Gastroesophageal sphincter (tissue), 4 donors: ENCODE data around the gene ANTXR2. TPM values are rescaled to one million over a fixed set of nuclear protein-coding genes. Genes with fewer than 3 reads are reported as not detected.

Source experiments
- ATAC-seq: fragments of 150-250 bp; one replicate; pipeline ENCODE4 v1.9.1; 2016; ENCODE audit warnings: mild to moderate bottlenecking, moderate library complexity
- H3K27ac ChIP-seq, 4 donors: fragments of 200-600 bp; sonication (generic) in 3 of 4; 1 replicate in 3 of 4; 2 replicates in 1 of 4; pipeline ENCODE4 v1.5.1; 2016 to 2019
- H3K27me3 ChIP-seq: fragments of 200-600 bp; sonication (generic); one replicate; pipeline ENCODE4 v1.5.1; 2019
- H3K36me3 ChIP-seq, 2 donors: fragments of 200-600 bp; sonication (generic); one replicate each; pipeline ENCODE4 v1.5.1; 2019; ENCODE audit warnings: control low read depth in 1 of 2
- H3K4me1 ChIP-seq, 3 donors: fragments of 200-600 bp; sonication (generic); 1 replicate in 2 of 3; 2 replicates in 1 of 3; pipeline ENCODE4 v1.5.1; 2016 to 2019; ENCODE audit warnings: control low read depth in 2 of 3
- H3K4me3 ChIP-seq, 2 donors: fragments of 200-600 bp; sonication (generic); one replicate each; pipeline ENCODE4 v1.5.1; 2019; ENCODE audit warnings: mild to moderate bottlenecking in 1 of 2, moderate library complexity in 1 of 2
- H3K9me3 ChIP-seq, 3 donors: fragments of 200-600 bp; sonication (generic); one replicate each; pipeline ENCODE4 v1.5.1; 2017 to 2019; ENCODE audit warnings: control low read depth in 2 of 3
- EP300 ChIP-seq: sonication (generic); formaldehyde crosslinking; IDR thresholded peaks from one replicate; pipeline ENCODE4 v1.6.1; 2017; ENCODE audit warnings: antibody characterized with exemption, mild to moderate bottlenecking
- POLR2A ChIP-seq, 2 donors: fragments of 450-650 bp; IDR thresholded peaks; one replicate each; pipeline ENCODE4 v1.6.1; 2017; ENCODE audit warnings: antibody characterized with exemption in 2 of 2, mild to moderate bottlenecking in 2 of 2, moderate library complexity in 1 of 2
- POLR2AphosphoS5 ChIP-seq: sonication (generic); formaldehyde crosslinking; IDR thresholded peaks from one replicate; pipeline ENCODE4 v1.6.1; 2017; ENCODE audit warnings: antibody characterized with exemption
- WGBS, 2 donors: methylation state at CpG; one replicate each; pipeline ENCODE4 v1.1.5; 2018; ENCODE audit warnings: low coverage in 1 of 2; 5-methylcytosine and 5-hydroxymethylcytosine counted together
- total RNA-seq, 4 donors: library from RNA; depleted of rRNA; stranded (reverse); fragments of >200 nt; gene quantifications; one replicate each; pipeline ENCODE4 v1.1.0, GENCODE V29; 2016
- TF ChIP-seq, protein P1 (sequence below), 4 experiments: fragments of 200-600 bp in 2 of 4; fragments of 450-650 bp in 2 of 4; sonication (generic) in 1 of 4; IDR thresholded peaks; one replicate each; pipeline ENCODE4 v1.5.1; 2017 to 2019; ENCODE audit warnings: antibody characterized with exemption in 4 of 4, mild to moderate bottlenecking in 2 of 4, moderate library complexity in 2 of 4

ANTXR2 gene
- total RNA-seq, 4 donors from 2014 or later = 440 to 611 (median 501) TPM

DNA sequence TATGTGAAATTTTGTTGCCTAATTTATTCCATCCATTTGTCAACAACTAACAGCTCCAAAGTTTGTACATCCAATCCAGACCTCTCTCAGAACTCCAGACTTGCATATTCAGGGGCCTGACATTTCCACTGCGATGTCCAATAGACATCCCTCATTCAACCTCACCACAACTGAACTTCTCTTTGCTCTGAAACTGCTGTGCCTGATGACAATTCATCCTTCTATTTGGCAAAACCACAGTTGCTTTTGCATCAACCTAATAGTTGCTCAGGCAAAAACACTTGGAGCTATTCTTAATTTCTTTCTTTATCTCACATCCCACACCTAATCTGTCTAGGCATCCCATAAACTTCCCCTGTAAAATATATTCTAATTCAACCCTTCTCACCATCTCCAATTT, 56.5 kb downstream of the ANTXR2 start:
- WGBS, 2 donors = 77 to 92% methylated on average over 1 of the region's 1 CpG
- Histone ChIP-seq H3K9me3 (no peaks in the 10 kb centered on the region), H3K27ac (peak overlapping the region in 2 of 4 donors; percentile 13 to 23), H3K36me3 (peaks cover 3 to 81% of the 10 kb centered on the region in 2 donors), H3K27me3 (no peaks in the 10 kb centered on the region), H3K4me1 (peaks cover 4 to 62% (median 15%) of the 10 kb centered on the region in 3 donors), H3K4me3 (no peak overlapping the region)
- ATAC-seq = no peak
- TF ChIP-seq, protein P1, sequence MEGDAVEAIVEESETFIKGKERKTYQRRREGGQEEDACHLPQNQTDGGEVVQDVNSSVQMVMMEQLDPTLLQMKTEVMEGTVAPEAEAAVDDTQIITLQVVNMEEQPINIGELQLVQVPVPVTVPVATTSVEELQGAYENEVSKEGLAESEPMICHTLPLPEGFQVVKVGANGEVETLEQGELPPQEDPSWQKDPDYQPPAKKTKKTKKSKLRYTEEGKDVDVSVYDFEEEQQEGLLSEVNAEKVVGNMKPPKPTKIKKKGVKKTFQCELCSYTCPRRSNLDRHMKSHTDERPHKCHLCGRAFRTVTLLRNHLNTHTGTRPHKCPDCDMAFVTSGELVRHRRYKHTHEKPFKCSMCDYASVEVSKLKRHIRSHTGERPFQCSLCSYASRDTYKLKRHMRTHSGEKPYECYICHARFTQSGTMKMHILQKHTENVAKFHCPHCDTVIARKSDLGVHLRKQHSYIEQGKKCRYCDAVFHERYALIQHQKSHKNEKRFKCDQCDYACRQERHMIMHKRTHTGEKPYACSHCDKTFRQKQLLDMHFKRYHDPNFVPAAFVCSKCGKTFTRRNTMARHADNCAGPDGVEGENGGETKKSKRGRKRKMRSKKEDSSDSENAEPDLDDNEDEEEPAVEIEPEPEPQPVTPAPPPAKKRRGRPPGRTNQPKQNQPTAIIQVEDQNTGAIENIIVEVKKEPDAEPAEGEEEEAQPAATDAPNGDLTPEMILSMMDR (IDR thresholded peaks at IDR 0.05) = no peak
- no peak for TF ChIP-seq POLR2AphosphoS5
- no peak for TF ChIP-seq EP300

DNA sequence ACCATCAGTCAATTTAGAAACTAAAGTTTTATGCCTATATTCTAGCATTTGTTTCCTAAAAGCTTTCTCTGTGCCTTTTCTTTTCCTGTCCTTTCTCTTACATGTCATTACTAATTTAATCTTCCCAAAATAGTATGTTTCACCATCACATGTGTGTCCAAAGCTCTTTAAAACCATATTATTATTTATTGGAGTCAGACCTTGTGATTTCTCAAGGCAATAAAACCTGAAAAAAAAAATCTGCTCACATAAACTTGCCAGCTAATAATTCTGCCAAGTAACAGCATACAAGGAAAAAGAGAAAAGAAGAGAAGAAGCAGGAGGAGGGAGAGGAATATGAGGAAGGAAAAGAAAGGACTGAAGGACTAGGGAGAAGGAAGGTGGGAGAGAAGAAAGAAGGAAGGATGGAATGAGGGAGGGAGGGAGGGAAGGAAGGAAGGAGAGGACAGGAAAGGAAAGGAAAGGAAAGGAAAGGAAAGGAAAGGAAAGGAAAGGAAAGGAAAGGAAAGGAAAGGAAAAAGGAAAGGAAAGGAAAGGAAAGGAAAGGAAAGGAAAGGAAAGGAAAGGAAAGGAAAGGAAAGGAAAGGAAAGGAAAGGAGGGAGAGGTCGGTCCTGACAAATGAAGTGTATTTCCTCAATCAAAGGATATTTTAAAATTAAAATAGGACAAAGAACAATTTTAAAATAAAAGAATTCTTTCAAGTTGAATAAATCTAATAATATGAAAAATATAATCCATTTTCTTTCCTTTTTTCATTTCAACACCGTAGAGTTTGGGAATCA, 57.4 kb downstream of the ANTXR2 start:
- no peak for ATAC-seq
- no peak for TF ChIP-seq POLR2AphosphoS5
- TF ChIP-seq EP300 = no peak
- TF ChIP-seq POLR2A (IDR thresholded peaks at IDR 0.05) = no peak
- TF ChIP-seq, protein P1 (IDR thresholded peaks at IDR 0.05) = no peak
- Histone ChIP-seq H3K27ac (peak overlapping the region in 1 of 4 donors; percentile 13), H3K9me3 (no peaks in the 10 kb centered on the region), H3K4me3 (no peak overlapping the region), H3K4me1 (peaks cover 4 to 69% (median 15%) of the 10 kb centered on the region in 3 donors), H3K27me3 (no peaks in the 10 kb centered on the region), H3K36me3 (peaks cover 3 to 77% of the 10 kb centered on the region in 2 donors)
- WGBS, 2 donors = 87 to 88% methylated on average over 2 of the region's 2 CpGs

DNA sequence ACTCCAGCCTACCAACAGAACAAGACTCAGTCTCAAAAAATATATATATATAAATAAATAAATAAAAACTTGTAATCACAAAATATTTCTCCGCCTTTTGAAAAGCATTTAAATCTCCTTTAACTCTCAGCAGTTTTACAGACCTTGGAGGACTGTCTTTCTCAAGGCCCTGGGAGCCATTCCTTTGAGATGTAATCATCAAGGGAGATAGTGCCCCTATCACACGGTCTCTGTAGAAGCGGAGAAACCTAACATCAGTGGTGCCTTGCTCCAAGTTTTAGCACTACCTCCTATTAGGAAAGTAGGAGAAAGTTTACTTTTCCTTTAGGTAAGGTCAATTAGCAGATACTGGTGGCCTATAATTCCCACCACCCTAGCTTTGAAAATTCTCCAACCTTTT, 58.5 kb downstream of the ANTXR2 start:
- Histone ChIP-seq H3K4me1 (peaks cover 4 to 76% (median 15%) of the 10 kb centered on the region in 3 donors), H3K9me3 (no peaks in the 10 kb centered on the region), H3K27me3 (no peaks in the 10 kb centered on the region), H3K36me3 (peaks cover 3 to 77% of the 10 kb centered on the region in 2 donors), H3K27ac (peak overlapping the region in 1 of 4 donors; percentile 13), H3K4me3 (no peak overlapping the region)
- TF ChIP-seq, protein P1 (IDR thresholded peaks at IDR 0.05) = no peak
- TF ChIP-seq POLR2AphosphoS5 = no peak
- TF ChIP-seq POLR2A (IDR thresholded peaks at IDR 0.05) = no peak
- no peak for TF ChIP-seq EP300
- WGBS, 2 donors = 83 to 92% methylated on average over 3 of the region's 3 CpGs
- no peak for ATAC-seq

DNA sequence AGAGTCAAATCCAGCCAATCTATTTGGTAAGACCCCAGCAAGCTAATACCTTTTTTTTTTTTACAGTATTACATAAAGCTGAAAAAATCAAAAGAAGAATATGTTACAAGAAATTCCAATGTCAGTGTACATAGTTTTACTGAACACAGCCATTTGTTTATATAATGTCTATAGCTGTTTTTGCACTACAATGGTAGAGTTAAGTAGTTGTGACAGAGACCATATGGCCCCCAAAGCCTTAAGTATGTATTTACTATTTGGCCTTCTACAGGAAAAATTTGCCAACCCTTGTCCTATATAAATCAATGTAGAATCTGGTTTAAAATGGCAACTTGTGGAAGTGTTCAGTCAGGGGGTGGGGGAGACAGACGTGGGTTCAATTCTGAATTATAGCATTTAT, 60.7 kb downstream of the ANTXR2 start:
- TF ChIP-seq POLR2AphosphoS5 (no peak), EP300 (no peak), POLR2A (IDR thresholded peaks at IDR 0.05) (no peak)
- TF ChIP-seq, protein P1 (IDR thresholded peaks at IDR 0.05) = no peak
- WGBS, 2 donors = 43 to 70% methylated on average over 1 of the region's 1 CpG
- Histone ChIP-seq H3K27ac (peak overlapping the region in 2 of 4 donors; percentile 15 to 59), H3K4me1 (peaks cover 4 to 80% (median 12%) of the 10 kb centered on the region in 3 donors), H3K4me3 (no peak overlapping the region), H3K36me3 (peaks cover 3 to 75% of the 10 kb centered on the region in 2 donors), H3K27me3 (no peaks in the 10 kb centered on the region), H3K9me3 (no peaks in the 10 kb centered on the region)
- ATAC-seq = no peak
